NOMO-1 (cell line): ENCODE results near the gene CEP164.
"Not testable (repeated sequence)": the region's sequence is repeated elsewhere in the genome, so short reads cannot be mapped to it uniquely, and the experiment has no call there.

Experiments used
- DNase-seq, 2 experiments: peaks; one replicate each; lab custom pipeline; 2025; ENCODE audit not compliant: unreplicated experiment in 2 of 2; lab: John Stamatoyannopoulos, UW

Gene CEP164

GRCh38 chr11:117303646-117304315 is 23.9 kb upstream of the CEP164 start:
- DNase-seq, result no peak

GRCh38 chr11:117305145-117305544 is 22.5 kb upstream of the CEP164 start:
- DNase-seq, result no peak

- DNase-seq, result no peak
Observed at GRCh38 chr11:117309310-117309709, 18.3 kb upstream of the CEP164 start.

GRCh38 chr11:117313091-117313490 is 14.6 kb upstream of the CEP164 start:
- peak; percentile 17 to 66 for DNase-seq

GRCh38 chr11:117313828-117314768 is 13.6 kb upstream of the CEP164 start:
- DNase-seq, result no peak

GRCh38 chr11:117314840-117315239 is 12.8 kb upstream of the CEP164 start:
- DNase-seq, result peak; percentile 21 to 28

GRCh38 chr11:117315285-117316196 is 12.1 kb upstream of the CEP164 start:
- peak in 1 of 2 experiments; percentile 10 for DNase-seq

- peak in 1 of 2 experiments; percentile 43 for DNase-seq
Observed at GRCh38 chr11:117316197-117316961, 11.3 kb upstream of the CEP164 start, which contains the start of gene BACE1. Gene BACE1 (minus strand): TSS chr11:117316256. CDS start chr11:117315795, 461 bp downstream.

- DNase-seq, result no peak
Observed at GRCh38 chr11:117318738-117319137, 8.9 kb upstream of the CEP164 start.

GRCh38 chr11:117319214-117319840 is 8.3 kb upstream of the CEP164 start:
- DNase-seq, result no peak

- DNase-seq, result not testable (repeated sequence)
Observed at GRCh38 chr11:117327255-117327566, 443 bp upstream of the CEP164 start.

GRCh38 chr11:117328375-117329010 is 839 bp downstream of the CEP164 start:
- peak; percentile 1 to 45 for DNase-seq

- no peak for DNase-seq
Observed at GRCh38 chr11:117332843-117333242, 5.2 kb downstream of the CEP164 start.

GRCh38 chr11:117333917-117334316 is 6.3 kb downstream of the CEP164 start:
- DNase-seq, result no peak

- no peak for DNase-seq
Observed at GRCh38 chr11:117334896-117335295, 7.2 kb downstream of the CEP164 start.

- no peak for DNase-seq
Observed at GRCh38 chr11:117335399-117335798, 7.7 kb downstream of the CEP164 start.

GRCh38 chr11:117337076-117337475 is 9.4 kb downstream of the CEP164 start:
- no peak for DNase-seq

- DNase-seq, result no peak
Observed at GRCh38 chr11:117345039-117345438, 17.4 kb downstream of the CEP164 start.

GRCh38 chr11:117354550-117354949 is 26.9 kb downstream of the CEP164 start:
- DNase-seq, result no peak
